GM19035 (cell line): ENCODE results near the gene MT1B.

Experiments used
- ATAC-seq: cut with Tn5 transposase; IDR thresholded peaks from one replicate; pipeline ENCODE4 v1.9.1; 2021; ENCODE audit not compliant: unreplicated experiment

The MT1B gene

GRCh38 chr16:56684926-56685590 is 33.4 kb downstream of the MT1B start:
- ATAC-seq, result no peak

GRCh38 chr16:56686758-56687157 is 35.1 kb downstream of the MT1B start:
- ATAC-seq, result no peak

- no peak for ATAC-seq
Measured at GRCh38 chr16:56688762-56689161, 37.1 kb downstream of the MT1B start.

- ATAC-seq, result no peak
Measured at GRCh38 chr16:56689171-56689570, 37.5 kb downstream of the MT1B start.

- ATAC-seq, result no peak
Measured at GRCh38 chr16:56690420-56691122, 38.9 kb downstream of the MT1B start.

GRCh38 chr16:56691885-56692284 is 40.2 kb downstream of the MT1B start:
- ATAC-seq, result no peak

GRCh38 chr16:56695246-56695645 is 43.6 kb downstream of the MT1B start:
- no peak for ATAC-seq

GRCh38 chr16:56697456-56698155 is 45.9 kb downstream of the MT1B start:
- no peak for ATAC-seq

- ATAC-seq, result no peak
Measured at GRCh38 chr16:56700195-56700594, 48.5 kb downstream of the MT1B start.

- ATAC-seq, result no peak
Measured at GRCh38 chr16:56700631-56701030, 48.9 kb downstream of the MT1B start.

- ATAC-seq, result no peak
Measured at GRCh38 chr16:56701534-56701933, 49.8 kb downstream of the MT1B start.
